NT2/D1 (cell line): ENCODE results near the gene FAM219B.

ENCODE experiments used
- SUZ12 ChIP-seq: IDR thresholded peaks from 2 replicates; pipeline ENCODE4 v1.6.1; 2011; ENCODE audit not compliant: insufficient read length, insufficient read depth; ENCODE audit errors: extremely low read depth
- ZNF274 ChIP-seq: IDR thresholded peaks from 2 replicates; pipeline ENCODE4 v1.6.1; 2011; ENCODE audit warnings: mild to moderate bottlenecking, low read depth, low read length

DNA sequence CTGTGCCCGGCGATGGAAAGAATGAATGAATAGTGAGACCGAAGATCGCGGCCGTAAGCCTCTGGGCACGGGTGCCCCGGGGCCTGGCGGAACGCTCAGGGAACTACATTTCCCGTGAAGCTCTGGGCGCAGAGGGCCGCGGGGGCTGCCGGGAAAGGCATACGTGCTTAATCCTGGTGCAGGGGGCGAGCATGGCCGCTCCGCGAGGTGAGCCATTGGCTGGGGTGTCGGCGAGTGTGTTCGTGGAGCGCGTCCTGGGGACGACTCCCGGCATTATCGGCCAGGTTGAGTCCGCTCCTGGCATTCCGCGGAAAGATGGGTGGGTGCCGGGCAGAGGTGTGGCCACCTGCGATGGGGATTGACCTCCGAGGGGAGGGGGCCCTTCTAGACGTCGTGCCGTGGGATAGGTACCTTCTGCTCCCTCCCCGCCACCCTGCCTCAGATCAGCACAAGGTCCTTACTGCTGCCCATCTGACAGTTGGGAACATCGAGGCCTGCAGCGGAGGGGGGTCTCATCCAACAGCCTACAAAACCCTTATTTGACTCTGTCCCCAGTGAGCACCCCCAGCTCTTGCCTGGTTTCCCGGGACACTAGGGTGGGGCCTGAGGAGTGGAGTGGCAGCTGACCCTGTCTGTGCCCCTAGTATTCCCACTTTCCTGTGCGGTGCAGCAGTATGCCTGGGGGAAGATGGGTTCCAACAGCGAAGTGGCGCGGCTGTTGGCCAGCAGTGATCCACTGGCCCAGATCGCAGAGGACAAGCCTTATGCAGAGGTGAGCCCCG is 16.6 kb downstream of the FAM219B start, which contains the start of gene MPI:
- TF ChIP-seq ZNF274 (no peak), SUZ12 (no peak)
